NT2/D1 (cell line): ENCODE measurements around the gene EPHA1.

Experiments used
- YY1 ChIP-seq: IDR thresholded peaks from 2 replicates; pipeline ENCODE4 v1.6.1; 2011; ENCODE audit not compliant: insufficient read length, insufficient read depth
- ZNF274 ChIP-seq: IDR thresholded peaks from 2 replicates; pipeline ENCODE4 v1.6.1; 2011; ENCODE audit warnings: mild to moderate bottlenecking, low read depth, low read length

GRCh38 chr7:143436325-143436946 lies 27.8 kb upstream of the EPHA1 start:
- TF ChIP-seq ZNF274 = no peak
- TF ChIP-seq YY1 = no peak
